ENCODE data around the gene ATP9A.

GRCh38 chr20:51667491-51667890, 100.7 kb downstream of the ATP9A start:
- TF ChIP-seq, protein P1, sequence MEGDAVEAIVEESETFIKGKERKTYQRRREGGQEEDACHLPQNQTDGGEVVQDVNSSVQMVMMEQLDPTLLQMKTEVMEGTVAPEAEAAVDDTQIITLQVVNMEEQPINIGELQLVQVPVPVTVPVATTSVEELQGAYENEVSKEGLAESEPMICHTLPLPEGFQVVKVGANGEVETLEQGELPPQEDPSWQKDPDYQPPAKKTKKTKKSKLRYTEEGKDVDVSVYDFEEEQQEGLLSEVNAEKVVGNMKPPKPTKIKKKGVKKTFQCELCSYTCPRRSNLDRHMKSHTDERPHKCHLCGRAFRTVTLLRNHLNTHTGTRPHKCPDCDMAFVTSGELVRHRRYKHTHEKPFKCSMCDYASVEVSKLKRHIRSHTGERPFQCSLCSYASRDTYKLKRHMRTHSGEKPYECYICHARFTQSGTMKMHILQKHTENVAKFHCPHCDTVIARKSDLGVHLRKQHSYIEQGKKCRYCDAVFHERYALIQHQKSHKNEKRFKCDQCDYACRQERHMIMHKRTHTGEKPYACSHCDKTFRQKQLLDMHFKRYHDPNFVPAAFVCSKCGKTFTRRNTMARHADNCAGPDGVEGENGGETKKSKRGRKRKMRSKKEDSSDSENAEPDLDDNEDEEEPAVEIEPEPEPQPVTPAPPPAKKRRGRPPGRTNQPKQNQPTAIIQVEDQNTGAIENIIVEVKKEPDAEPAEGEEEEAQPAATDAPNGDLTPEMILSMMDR (IDR thresholded peaks at IDR 0.05) = no peak
- TF ChIP-seq POLR2A (IDR thresholded peaks at IDR 0.05) = no peak

Data from testis (tissue), 2 donors.